Motor neuron (in vitro differentiated cells): ENCODE results near the gene P3H4. TPM values are rescaled to one million over a fixed set of nuclear protein-coding genes. Genes with fewer than 3 reads are reported as not detected.

ENCODE experiments used
- ATAC-seq, 8 experiments: fragments of 200-7000 bp; cut with Tn5 transposase; replicated peaks in 6 of 8; 2 replicates each; pipeline ENCODE4 v1.8.0; 2021; ENCODE audit warnings: mild to moderate bottlenecking in 8 of 8, moderate library complexity in 8 of 8
- H3K27ac ChIP-seq, 2 donors: fragments of 250-450 bp; sonication (Bioruptor Pico); 2 replicates each; pipeline ENCODE4 v1.9.0; 2021; ENCODE audit warnings: antibody characterized with exemption in 2 of 2, mild to moderate bottlenecking in 2 of 2, moderate library complexity in 1 of 2
- H3K4me1 ChIP-seq, 2 donors: fragments of 250-450 bp; sonication (Bioruptor Pico); replicated peaks in 1 of 2; 2 replicates each; pipeline ENCODE4 v1.6.1; 2021; ENCODE audit warnings: antibody characterized with exemption in 2 of 2, mild to moderate bottlenecking in 2 of 2, moderate library complexity in 1 of 2
- H3K4me3 ChIP-seq, 5 donors: fragments of 250-450 bp; sonication (Bioruptor Pico); 2 replicates each; pipeline ENCODE4 v1.9.0; 2021; ENCODE audit warnings: antibody characterized with exemption in 5 of 5, mild to moderate bottlenecking in 5 of 5, moderate library complexity in 4 of 5
- WGBS, 10 experiments: fragments of 450-650 bp; shearing (Covaris generic); methylation state at CpG; one replicate each; pipeline ENCODE4 v1.0.0; 2022; 5-methylcytosine and 5-hydroxymethylcytosine counted together
- in situ Hi-C, 9 experiments: fragments of 400-800 bp; cut with MboI; loops; one replicate each; pipeline ENCODE4 v1.15.0; 2021; ENCODE audit warnings: low sequenced_read_pairs in 9 of 9, low pct_unique_long_range_greater_than_20kb in 2 of 9; ENCODE audit not compliant: unreplicated experiment in 9 of 9
- total RNA-seq, 8 experiments: library from RNA; unstranded; fragments of 300-600 nt; gene quantifications; 2 replicates each; pipeline versions ENCODE4 v1.2.3 to v1.2.4, GENCODE V29; 2022

Gene P3H4
- total RNA-seq, 8 experiments from 2014 or later: 13.4 to 50.3 (median 20.3) TPM

GRCh38 chr17:41799366-41799765 is 12.4 kb downstream of the P3H4 start:
- in situ Hi-C loops: loop anchor here in 1 of 9 experiments (10.0 kb wide), 1 partner anchor 65 kb away; the partner anchor contains the start of gene HAP1
- Histone ChIP-seq H3K27ac (no peak overlapping the region), H3K4me1 (peaks cover 0 to 9% of the 10 kb centered on the region in 2 donors), H3K4me3 (no peak overlapping the region)
- WGBS, 10 experiments: 65 to 100% (median 86%) methylated on average over 2 to 4 of the region's 8 CpGs; no CpG with 5 or more reads in 5 of the 10 experiments
- no peak for ATAC-seq

- 20 to 100% (median 75%) methylated on average over 1 to 2 of the region's 3 CpGs; no CpG with 5 or more reads in 3 of the 10 experiments for WGBS, 10 experiments
- H3K4me3 ChIP-seq: no peak overlapping the region
- no peak for ATAC-seq
- H3K27ac ChIP-seq: no peak overlapping the region
- peaks cover 18 to 28% of the 10 kb centered on the region in 2 donors for H3K4me1 ChIP-seq
- in situ Hi-C loops: loop anchor here in 1 of 9 experiments (10.0 kb wide), 1 partner anchor 63 kb away; the partner anchor contains the start of gene HAP1
These were observed 14.4 kb downstream of the P3H4 start for GRCh38 chr17:41797377-41797776.

- H3K4me3 ChIP-seq: no peak overlapping the region
- H3K4me1 ChIP-seq: peaks cover 18 to 27% of the 10 kb centered on the region in 2 donors
- no peak overlapping the region for H3K27ac ChIP-seq
- ATAC-seq: no peak
- 50 to 100% (median 85%) methylated on average over 1 to 9 of the region's 10 CpGs for WGBS, 10 experiments
- in situ Hi-C loops: loop anchor here in 1 of 9 experiments (10.0 kb wide), 1 partner anchor 62 kb away; the partner anchor contains the start of gene HAP1
These were observed 15.4 kb downstream of the P3H4 start for GRCh38 chr17:41796121-41796895.

- no peak overlapping the region for H3K27ac ChIP-seq
These were observed 17.2 kb downstream of the P3H4 start for GRCh38 chr17:41794540-41794975.

GRCh38 chr17:41793784-41794539 is 17.8 kb downstream of the P3H4 start:
- no peak overlapping the region for H3K27ac ChIP-seq

More at GRCh38 chr17:41794540-41794975, 17.2 kb downstream of the P3H4 start:
- in situ Hi-C loops: loop anchor here in 1 of 9 experiments (10.0 kb wide), 1 partner anchor 60 kb away; the partner anchor contains the start of gene HAP1
- H3K4me3 ChIP-seq: no peak overlapping the region
- peaks cover 18 to 19% of the 10 kb centered on the region in 2 donors for H3K4me1 ChIP-seq
- ATAC-seq: no peak
- whole genome bisulfite sequencing, 10 experiments: 80 to 100% (median 90%) methylated on average over 1 to 5 of the region's 5 CpGs; no CpG with 5 or more reads in 6 of the 10 experiments

GRCh38 chr17:41792845-41793783 is 18.6 kb downstream of the P3H4 start:
- peak; percentile 57 to 92 (median 88) for ATAC-seq
- in situ Hi-C loops: loop anchor here in 1 of 9 experiments (10.0 kb wide), 1 partner anchor 58 kb away; the partner anchor contains the start of gene HAP1
- 17 to 80% (median 56%) methylated on average over 2 to 11 of the region's 22 CpGs; no CpG with 5 or more reads in 4 of the 10 experiments for WGBS, 10 experiments
- Histone ChIP-seq H3K4me3 (no peak overlapping the region), H3K4me1 (peaks cover 18 to 19% of the 10 kb centered on the region in 2 donors), H3K27ac (peak overlapping the region in 1 of 2 donors; percentile 57)

More at GRCh38 chr17:41793784-41794539, 17.8 kb downstream of the P3H4 start:
- peak in 1 of 8 experiments; percentile 8 for ATAC-seq
- WGBS, 10 experiments: 20 to 90% (median 74%) methylated on average over 1 to 5 of the region's 14 CpGs; no CpG with 5 or more reads in 3 of the 10 experiments
- no peak overlapping the region for H3K4me3 ChIP-seq
- in situ Hi-C loops: loop anchor here in 1 of 9 experiments (10.0 kb wide), 1 partner anchor 59 kb away; the partner anchor contains the start of gene HAP1
- H3K4me1 ChIP-seq: peaks cover 18 to 19% of the 10 kb centered on the region in 2 donors

- Histone ChIP-seq H3K4me3 (peak overlapping the region in 3 of 5 donors; percentile 15 to 20 (median 18)), H3K4me1 (peaks cover 17% of the 10 kb centered on the region in 2 donors), H3K27ac (no peak overlapping the region)
- 21 to 78% (median 39%) methylated on average over 1 to 4 of the region's 4 CpGs; no CpG with 5 or more reads in 4 of the 10 experiments for WGBS, 10 experiments
- in situ Hi-C loops: no loop called here
- no peak for ATAC-seq
These were observed 24.7 kb downstream of the P3H4 start for GRCh38 chr17:41787021-41787418.

- in situ Hi-C loops: no loop called here
- peak within 1 kb of the TSS; percentile 42 to 51 for H3K27ac ChIP-seq
- H3K4me1 ChIP-seq: peaks cover 23% of the 10 kb centered on the region in 2 donors
- peak; percentile 91 to 99 (median 97) for ATAC-seq
- 0% methylated on average over 2 to 6 of the region's 79 CpGs; no CpG with 5 or more reads in 8 of the 10 experiments for WGBS, 10 experiments
- peak within 1 kb of the TSS; percentile 61 to 91 (median 79) for H3K4me3 ChIP-seq
These were observed 25.3 kb downstream of the P3H4 start, which contains the start of gene JUP for GRCh38 chr17:41786227-41787020. Gene JUP (minus strand): TSS chr17:41786711. CDS start chr17:41771854, 14,857 bp downstream.

GRCh38 chr17:41785859-41786226 is 25.9 kb downstream of the P3H4 start:
- Histone ChIP-seq H3K27ac (no peak overlapping the region), H3K4me1 (peaks cover 26 to 27% of the 10 kb centered on the region in 2 donors), H3K4me3 (peak overlapping the region; percentile 61 to 91 (median 79))
- in situ Hi-C loops: no loop called here
- WGBS, 10 experiments: no CpG with 5 or more reads among the region's 22 CpGs
- peak in 2 of 8 experiments; percentile 12 to 17 for ATAC-seq

GRCh38 chr17:41785091-41785858 is 26.5 kb downstream of the P3H4 start:
- Histone ChIP-seq H3K27ac (no peak overlapping the region), H3K4me3 (peak overlapping the region; percentile 61 to 91 (median 79)), H3K4me1 (peaks cover 26 to 27% of the 10 kb centered on the region in 2 donors)
- in situ Hi-C loops: no loop called here
- ATAC-seq: no peak
- 0 to 100% (median 43%) methylated on average over 1 to 2 of the region's 13 CpGs; no CpG with 5 or more reads in 6 of the 10 experiments for WGBS, 10 experiments
